Hepatocyte (in vitro differentiated cells): Measurements from ENCODE around the gene FAM222A. TPM values are rescaled to one million over a fixed set of nuclear protein-coding genes. Genes with fewer than 3 reads are reported as not detected.

Source experiments
- DNase-seq: peaks from one replicate; pipeline ENCODE4 v3.0.0-alpha.2; 2016; ENCODE audit warnings: low spot score
- H2AFZ ChIP-seq: fragments of 200-600 bp; sonication (generic); 2 replicates; pipeline ENCODE4 v1.6.0; 2016; ENCODE audit warnings: antibody characterized with exemption, mild to moderate bottlenecking
- H3K27ac ChIP-seq: fragments of 200-600 bp; sonication (generic); 2 replicates; pipeline ENCODE4 v1.5.1; 2016; ENCODE audit warnings: mild to moderate bottlenecking
- H3K27me3 ChIP-seq: fragments of 200-600 bp; sonication (generic); 2 replicates; pipeline ENCODE4 v1.6.1; 2016
- H3K36me3 ChIP-seq: fragments of 200-600 bp; sonication (generic); replicated peaks from 2 replicates; pipeline ENCODE4 v1.5.1; 2016; ENCODE audit warnings: low read depth; ENCODE audit not compliant: insufficient read depth
- H3K4me1 ChIP-seq: fragments of 200-600 bp; sonication (generic); 2 replicates; pipeline ENCODE4 v1.5.1; 2016; ENCODE audit warnings: mild to moderate bottlenecking, moderate library complexity; ENCODE audit not compliant: insufficient read depth
- H3K4me2 ChIP-seq: fragments of 200-600 bp; sonication (generic); 2 replicates; pipeline ENCODE4 v1.6.0; 2016
- H3K4me3 ChIP-seq: fragments of 200-600 bp; sonication (generic); 2 replicates; pipeline ENCODE4 v1.5.1; 2016; ENCODE audit warnings: mild to moderate bottlenecking
- H3K79me2 ChIP-seq: fragments of 200-600 bp; sonication (generic); 2 replicates; pipeline ENCODE4 v1.6.0; 2017; ENCODE audit warnings: mild to moderate bottlenecking
- H3K9me2 ChIP-seq: fragments of 200-600 bp; sonication (generic); replicated peaks from 2 replicates; pipeline ENCODE4 v1.6.0; 2017; ENCODE audit warnings: mild to moderate bottlenecking; ENCODE audit not compliant: insufficient read depth
- H3K9me3 ChIP-seq: fragments of 200-600 bp; sonication (generic); 2 replicates; pipeline ENCODE4 v1.5.1; 2016; ENCODE audit warnings: low read depth, mild to moderate bottlenecking
- H4K20me1 ChIP-seq: fragments of 200-600 bp; sonication (generic); 2 replicates; pipeline ENCODE4 v1.6.0; 2016; ENCODE audit warnings: mild to moderate bottlenecking; ENCODE audit not compliant: insufficient read depth, poor library complexity, severe bottlenecking
- EZH2 ChIP-seq: fragments of 200-600 bp; sonication (generic); IDR thresholded peaks from 2 replicates; pipeline ENCODE4 v1.6.1; 2016; ENCODE audit warnings: antibody characterized with exemption, mild to moderate bottlenecking, borderline replicate concordance
- EZH2phosphoT487 ChIP-seq: fragments of 200-600 bp; sonication (generic); IDR thresholded peaks from one replicate; pipeline ENCODE4 v1.6.1; 2018; ENCODE audit warnings: antibody characterized with exemption, mild to moderate bottlenecking, low read depth, moderate library complexity; ENCODE audit not compliant: unreplicated experiment, severe bottlenecking
- WGBS: methylation state at CpG from one replicate; pipeline ENCODE4 v1.1.6; 2016; ENCODE audit warnings: low lambda C conversion rate; ENCODE audit errors: missing lambda C conversion rate; 5-methylcytosine and 5-hydroxymethylcytosine counted together
- polyA plus RNA-seq: library from polyadenylated mRNA; unstranded; fragments of >200 nt; fragmentation: Nextera tagmentation; extraction: Ambion mirVana; gene quantifications from 2 replicates; pipeline ENCODE4 v1.2.1, GENCODE V29; 2016
- total RNA-seq: library from RNA; depleted of rRNA; stranded (reverse); fragments of >200 nt; gene quantifications from 2 replicates; pipeline ENCODE4 v1.2.3, GENCODE V29; 2014
- TF ChIP-seq, protein P1 (sequence below): fragments of 200-600 bp; sonication (generic); IDR thresholded peaks from 2 replicates; pipeline ENCODE4 v1.5.1; 2016; ENCODE audit warnings: antibody characterized with exemption, mild to moderate bottlenecking; ENCODE audit not compliant: poor library complexity

The FAM222A gene
- total and polyA plus RNA-seq, 2 experiments from 2014 or later: 7.4 to 11.3 TPM

- WGBS: 94% methylated on average over 3 of the region's 3 CpGs
- H3K4me2 ChIP-seq: no peak overlapping the region
- no peak for DNase-seq
These were observed 50.5 kb downstream of the FAM222A start for GRCh38 chr12:109764123-109764522.

DNA sequence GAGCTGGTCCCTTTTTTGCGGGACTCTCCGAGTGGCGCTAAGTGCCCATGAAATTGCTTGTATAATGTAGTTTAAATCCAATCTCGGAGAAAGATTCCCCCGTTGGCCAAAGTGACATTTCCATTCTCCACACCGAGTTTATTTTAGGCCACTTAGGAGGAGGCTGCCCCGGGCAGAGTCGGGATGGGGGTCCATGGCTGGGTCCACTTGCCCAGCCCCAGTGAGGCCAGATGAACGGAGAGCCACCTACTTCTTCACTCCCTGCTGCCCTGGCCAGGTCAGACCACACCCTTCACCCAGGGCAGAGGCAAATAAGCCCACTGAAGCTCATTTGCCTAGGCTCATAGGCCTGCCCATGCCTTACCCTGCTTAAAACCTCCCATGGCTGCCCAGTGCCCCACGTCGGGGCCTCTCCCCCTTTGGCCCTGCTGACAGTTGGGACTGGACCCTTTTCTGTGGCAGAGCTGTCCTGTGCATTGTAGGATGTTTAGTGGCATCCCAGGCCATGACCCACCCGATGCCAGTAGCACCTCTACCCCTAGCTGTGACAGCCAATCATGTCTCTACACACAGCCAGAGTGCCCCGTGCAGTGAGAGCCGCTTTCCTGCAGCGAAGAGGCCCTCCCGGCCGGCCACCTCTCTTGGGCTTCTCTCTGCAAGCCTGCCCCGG is 51.3 kb downstream of the FAM222A start:
- no peaks in the 10 kb centered on the region for H3K9me3 ChIP-seq
- TF ChIP-seq, protein P1, sequence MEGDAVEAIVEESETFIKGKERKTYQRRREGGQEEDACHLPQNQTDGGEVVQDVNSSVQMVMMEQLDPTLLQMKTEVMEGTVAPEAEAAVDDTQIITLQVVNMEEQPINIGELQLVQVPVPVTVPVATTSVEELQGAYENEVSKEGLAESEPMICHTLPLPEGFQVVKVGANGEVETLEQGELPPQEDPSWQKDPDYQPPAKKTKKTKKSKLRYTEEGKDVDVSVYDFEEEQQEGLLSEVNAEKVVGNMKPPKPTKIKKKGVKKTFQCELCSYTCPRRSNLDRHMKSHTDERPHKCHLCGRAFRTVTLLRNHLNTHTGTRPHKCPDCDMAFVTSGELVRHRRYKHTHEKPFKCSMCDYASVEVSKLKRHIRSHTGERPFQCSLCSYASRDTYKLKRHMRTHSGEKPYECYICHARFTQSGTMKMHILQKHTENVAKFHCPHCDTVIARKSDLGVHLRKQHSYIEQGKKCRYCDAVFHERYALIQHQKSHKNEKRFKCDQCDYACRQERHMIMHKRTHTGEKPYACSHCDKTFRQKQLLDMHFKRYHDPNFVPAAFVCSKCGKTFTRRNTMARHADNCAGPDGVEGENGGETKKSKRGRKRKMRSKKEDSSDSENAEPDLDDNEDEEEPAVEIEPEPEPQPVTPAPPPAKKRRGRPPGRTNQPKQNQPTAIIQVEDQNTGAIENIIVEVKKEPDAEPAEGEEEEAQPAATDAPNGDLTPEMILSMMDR: no peak
- TF ChIP-seq EZH2phosphoT487 (no peak), EZH2 (no peak)
- H3K27ac ChIP-seq: no peak overlapping the region
- H4K20me1 ChIP-seq: no peaks in the 10 kb centered on the region
- DNase-seq: no peak
- no peaks in the 10 kb centered on the region for H3K9me2 ChIP-seq
- no peak overlapping the region for H3K4me2 ChIP-seq
- H3K4me1 ChIP-seq: no peaks in the 10 kb centered on the region
- no peaks in the 10 kb centered on the region for H3K36me3 ChIP-seq
- H3K4me3 ChIP-seq: no peak overlapping the region
- WGBS: 82% methylated on average over 17 of the region's 18 CpGs
- no peak overlapping the region for H2AFZ ChIP-seq
- H3K79me2 ChIP-seq: no peaks in the 10 kb centered on the region
- H3K27me3 ChIP-seq: no peaks in the 10 kb centered on the region

More at GRCh38 chr12:109764123-109764522, 50.5 kb downstream of the FAM222A start:
- Histone ChIP-seq H3K79me2 (no peaks in the 10 kb centered on the region), H3K36me3 (no peaks in the 10 kb centered on the region), H2AFZ (no peak overlapping the region), H3K27ac (no peak overlapping the region), H3K9me3 (no peaks in the 10 kb centered on the region), H3K9me2 (no peaks in the 10 kb centered on the region), H3K4me1 (no peaks in the 10 kb centered on the region), H3K4me3 (no peak overlapping the region), H4K20me1 (no peaks in the 10 kb centered on the region), H3K27me3 (no peaks in the 10 kb centered on the region)
- TF ChIP-seq, protein P1: no peak
- no peak for TF ChIP-seq EZH2phosphoT487
- no peak for TF ChIP-seq EZH2

GRCh38 chr12:109765446-109765810 is 51.8 kb downstream of the FAM222A start:
- no peaks in the 10 kb centered on the region for H3K27me3 ChIP-seq
- no peaks in the 10 kb centered on the region for H3K9me3 ChIP-seq
- no peaks in the 10 kb centered on the region for H3K79me2 ChIP-seq
- no peaks in the 10 kb centered on the region for H3K9me2 ChIP-seq
- no peaks in the 10 kb centered on the region for H3K4me1 ChIP-seq
- WGBS: 95% methylated on average over 6 of the region's 6 CpGs
- H3K36me3 ChIP-seq: no peaks in the 10 kb centered on the region
- no peak for TF ChIP-seq EZH2phosphoT487
- TF ChIP-seq, protein P1: no peak
- TF ChIP-seq EZH2: no peak
- no peak for DNase-seq
- no peak overlapping the region for H2AFZ ChIP-seq
- H3K4me2 ChIP-seq: no peak overlapping the region
- no peaks in the 10 kb centered on the region for H4K20me1 ChIP-seq
- no peak overlapping the region for H3K27ac ChIP-seq
- no peak overlapping the region for H3K4me3 ChIP-seq
